GM12801 (cell line): Measurements from ENCODE around the gene PGGT1B.

Source experiments
- TF ChIP-seq, protein P1 (sequence below): IDR thresholded peaks from one replicate; pipeline ENCODE4 v1.5.1; 2011; ENCODE audit warnings: control low read depth; ENCODE audit not compliant: insufficient read length; ENCODE audit errors: extremely low read depth

The PGGT1B gene

DNA sequence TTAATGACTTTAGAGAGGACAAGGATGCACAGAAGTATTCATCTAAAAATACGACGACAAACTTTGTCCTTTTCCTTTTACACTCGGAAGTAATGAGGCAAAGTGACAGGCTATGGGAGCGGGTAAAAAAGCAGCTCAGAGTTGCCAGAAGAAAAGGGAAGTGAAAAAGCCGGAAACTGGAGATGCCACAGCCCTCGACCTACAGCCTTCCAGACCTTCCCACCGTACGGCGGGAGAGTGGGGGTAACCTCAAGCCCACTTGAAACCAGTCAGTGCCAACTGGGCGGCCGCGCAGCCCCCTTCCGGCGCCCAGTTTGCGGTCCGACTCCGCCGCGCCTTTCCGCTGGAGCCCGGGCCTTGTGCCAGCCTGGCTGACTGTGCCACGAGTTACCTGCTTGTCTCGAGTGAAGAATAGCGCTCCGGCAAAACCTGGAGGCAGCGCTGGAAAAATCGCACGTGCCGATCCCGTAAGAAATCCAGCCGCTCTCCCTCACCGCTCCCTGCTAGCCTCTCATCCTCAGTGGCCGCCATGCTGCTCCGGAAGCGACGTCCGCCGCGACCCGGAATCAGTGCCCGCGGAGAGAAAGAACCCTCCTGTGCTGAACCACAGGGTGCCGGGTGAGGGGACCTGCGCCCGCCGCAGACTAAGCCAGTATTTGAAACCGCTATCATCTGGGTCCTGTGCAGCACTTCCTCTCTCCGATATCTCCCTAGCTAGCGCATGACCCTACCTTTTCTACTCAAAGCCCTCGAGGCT, at the start of gene PGGT1B:
Gene PGGT1B, minus strand, starts transcription at position 557 of the 757 bp plus-strand sequence. Its CDS starts 26 bp downstream, at position 531.
- TF ChIP-seq, protein P1, sequence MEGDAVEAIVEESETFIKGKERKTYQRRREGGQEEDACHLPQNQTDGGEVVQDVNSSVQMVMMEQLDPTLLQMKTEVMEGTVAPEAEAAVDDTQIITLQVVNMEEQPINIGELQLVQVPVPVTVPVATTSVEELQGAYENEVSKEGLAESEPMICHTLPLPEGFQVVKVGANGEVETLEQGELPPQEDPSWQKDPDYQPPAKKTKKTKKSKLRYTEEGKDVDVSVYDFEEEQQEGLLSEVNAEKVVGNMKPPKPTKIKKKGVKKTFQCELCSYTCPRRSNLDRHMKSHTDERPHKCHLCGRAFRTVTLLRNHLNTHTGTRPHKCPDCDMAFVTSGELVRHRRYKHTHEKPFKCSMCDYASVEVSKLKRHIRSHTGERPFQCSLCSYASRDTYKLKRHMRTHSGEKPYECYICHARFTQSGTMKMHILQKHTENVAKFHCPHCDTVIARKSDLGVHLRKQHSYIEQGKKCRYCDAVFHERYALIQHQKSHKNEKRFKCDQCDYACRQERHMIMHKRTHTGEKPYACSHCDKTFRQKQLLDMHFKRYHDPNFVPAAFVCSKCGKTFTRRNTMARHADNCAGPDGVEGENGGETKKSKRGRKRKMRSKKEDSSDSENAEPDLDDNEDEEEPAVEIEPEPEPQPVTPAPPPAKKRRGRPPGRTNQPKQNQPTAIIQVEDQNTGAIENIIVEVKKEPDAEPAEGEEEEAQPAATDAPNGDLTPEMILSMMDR, result no peak

DNA sequence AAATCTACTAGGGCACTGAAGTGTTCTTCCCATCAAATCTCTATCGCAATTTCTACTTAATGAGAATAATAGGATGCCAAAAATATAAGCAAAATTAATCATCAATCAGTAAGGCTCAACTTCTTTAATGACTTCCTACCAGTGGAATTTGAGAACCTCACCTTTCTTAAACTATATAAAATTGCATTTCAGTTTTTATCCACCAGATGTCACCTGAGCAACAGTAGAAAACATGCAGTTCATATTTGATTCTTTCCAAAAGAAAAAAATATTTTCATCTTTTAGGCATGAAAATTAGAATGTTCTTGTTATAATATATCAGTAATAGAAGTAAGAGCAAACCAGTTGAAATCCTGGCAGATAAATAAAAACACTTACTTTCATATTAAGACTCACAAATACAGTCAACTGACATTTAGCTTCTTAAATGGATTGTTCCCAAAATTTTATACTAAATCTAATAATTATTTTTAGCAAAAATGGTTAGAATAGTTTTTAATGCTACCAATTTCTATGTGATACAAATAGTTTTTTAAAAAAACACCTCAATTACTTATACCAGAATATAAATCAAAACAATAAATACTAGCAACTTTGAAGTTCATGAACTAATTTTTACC, 47.2 kb upstream of the PGGT1B start:
- TF ChIP-seq, protein P1, result no peak

DNA sequence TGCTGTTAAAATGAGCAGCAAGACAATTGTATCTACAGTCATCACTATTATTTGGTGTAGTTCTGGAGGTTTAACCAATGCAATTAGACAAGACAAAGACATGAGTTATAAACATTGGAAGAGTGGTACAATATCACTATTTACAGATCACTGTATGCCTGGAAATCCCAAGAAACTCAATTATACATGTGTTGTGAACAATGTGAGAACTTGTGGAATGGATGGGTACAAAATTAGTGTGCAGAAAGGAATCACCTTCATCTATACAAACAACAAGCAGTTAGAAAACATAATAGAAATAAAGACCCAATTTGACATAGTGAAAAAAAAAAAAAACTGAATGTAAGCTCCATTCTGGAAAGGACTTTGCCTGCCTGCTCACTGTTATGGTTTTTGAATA, 46.1 kb upstream of the PGGT1B start:
- TF ChIP-seq, protein P1, result no peak

DNA sequence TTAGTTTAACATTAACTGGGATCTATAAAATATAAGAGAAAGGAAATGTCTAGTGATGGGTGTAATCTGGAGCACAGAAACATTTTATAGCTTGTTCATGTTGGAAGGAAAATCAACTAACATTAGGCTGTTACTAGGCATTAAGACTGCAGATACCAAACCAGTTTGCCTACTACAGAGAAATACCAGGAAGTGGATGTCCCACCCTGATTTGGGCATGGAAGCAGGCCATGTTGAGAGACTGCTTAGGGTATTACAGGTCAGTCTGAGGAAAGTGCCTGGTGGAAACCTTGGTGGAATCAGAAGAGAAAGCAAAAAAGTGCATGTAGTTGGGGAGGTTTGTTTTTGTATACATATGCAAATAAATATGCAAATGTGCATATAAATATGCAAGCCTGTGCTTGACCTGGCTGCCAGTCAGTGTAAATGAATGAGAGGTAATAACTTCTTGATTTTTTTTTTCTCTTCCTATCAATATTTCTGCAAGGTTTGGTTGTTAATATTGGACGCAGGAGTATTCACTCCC, 43.4 kb upstream of the PGGT1B start:
- TF ChIP-seq, protein P1, result no peak

DNA sequence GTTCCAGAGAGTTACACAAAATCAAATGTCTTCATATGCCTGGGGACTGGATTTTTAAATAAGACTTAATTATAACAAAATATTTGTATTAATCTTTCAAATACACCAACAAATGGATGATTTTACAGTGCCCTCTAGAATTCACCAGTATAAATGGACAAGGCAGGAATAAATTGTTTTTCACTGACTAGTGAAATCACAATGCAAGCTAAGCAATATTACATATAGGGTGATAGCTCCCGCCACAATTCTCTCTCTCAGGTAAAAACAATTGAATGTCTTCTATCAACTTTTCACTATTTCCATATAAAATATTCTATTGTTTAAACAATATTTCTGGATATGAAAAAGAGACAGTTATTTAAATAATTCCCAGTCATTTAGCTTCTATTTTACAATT, 41.8 kb upstream of the PGGT1B start:
- TF ChIP-seq, protein P1, result no peak

DNA sequence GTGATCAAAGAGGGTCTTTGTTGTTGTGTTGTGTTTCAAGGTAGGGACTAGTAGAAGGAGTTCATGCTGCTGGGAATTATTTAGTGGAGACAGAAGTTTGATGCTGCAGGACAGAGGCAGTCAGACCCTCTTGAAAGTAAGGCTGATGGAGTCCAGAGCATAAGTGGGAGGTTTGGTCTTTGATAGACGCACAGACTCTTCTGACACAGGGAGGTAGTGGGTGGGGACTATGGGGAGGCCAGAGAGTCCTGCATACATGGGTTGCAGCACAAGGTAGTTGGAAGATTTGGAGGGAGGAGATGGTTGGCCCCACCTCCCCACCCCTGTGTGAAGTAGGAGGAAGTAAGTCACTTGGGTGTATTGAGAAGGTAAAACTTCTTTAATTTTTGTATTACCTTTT, 36.1 kb upstream of the PGGT1B start:
- TF ChIP-seq, protein P1, result no peak

DNA sequence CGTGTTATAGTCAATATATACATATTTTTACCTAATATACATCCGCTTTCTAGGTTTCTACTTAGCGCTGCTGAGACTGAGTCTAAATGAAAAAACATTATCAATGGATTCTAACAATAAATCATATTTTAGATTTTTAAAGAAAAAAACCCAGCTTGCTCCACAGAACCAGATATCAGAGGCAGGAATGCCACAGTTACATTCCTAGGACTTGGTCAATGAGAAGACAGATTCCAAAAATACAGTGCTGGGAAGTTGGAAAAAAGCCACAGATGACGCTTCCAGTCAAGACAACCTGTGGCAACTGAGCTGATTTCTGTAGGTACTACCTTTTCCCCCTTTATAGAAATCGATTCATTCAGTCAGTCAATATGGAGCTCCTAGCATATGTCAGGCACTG, 34.4 kb upstream of the PGGT1B start:
- TF ChIP-seq, protein P1, result no peak
